OCI-M2 (cell line): Measurements from ENCODE around the gene SNTG2.

Source experiments
- DNase-seq: peaks from one replicate; lab custom pipeline; 2025; ENCODE audit not compliant: unreplicated experiment; lab: John Stamatoyannopoulos, UW

The SNTG2 gene

GRCh38 chr2:1047485-1047884, 96.8 kb downstream of the SNTG2 start:
- DNase-seq = no peak

GRCh38 chr2:1049691-1050090, 99.0 kb downstream of the SNTG2 start:
- DNase-seq = no peak

GRCh38 chr2:1051075-1051474, 100.4 kb downstream of the SNTG2 start:
- no peak for DNase-seq

GRCh38 chr2:1052771-1053191, 102.1 kb downstream of the SNTG2 start:
- DNase-seq = no peak

GRCh38 chr2:1053786-1054185, 103.1 kb downstream of the SNTG2 start:
- no peak for DNase-seq

- no peak for DNase-seq
Observed at GRCh38 chr2:1054399-1054798, 103.8 kb downstream of the SNTG2 start.

GRCh38 chr2:1055014-1055595, 104.5 kb downstream of the SNTG2 start:
- no peak for DNase-seq

GRCh38 chr2:1060372-1060771, 109.7 kb downstream of the SNTG2 start:
- no peak for DNase-seq

- DNase-seq = no peak
Observed at GRCh38 chr2:1060987-1061386, 110.3 kb downstream of the SNTG2 start.

- no peak for DNase-seq
Observed at GRCh38 chr2:1068241-1068640, 117.6 kb downstream of the SNTG2 start.

GRCh38 chr2:1068822-1069221, 118.2 kb downstream of the SNTG2 start:
- DNase-seq = no peak

- DNase-seq = no peak
Observed at GRCh38 chr2:1069847-1070246, 119.2 kb downstream of the SNTG2 start.

GRCh38 chr2:1070601-1071000, 120.0 kb downstream of the SNTG2 start:
- no peak for DNase-seq

GRCh38 chr2:1071650-1072049, 121.0 kb downstream of the SNTG2 start:
- no peak for DNase-seq

- DNase-seq = no peak
Observed at GRCh38 chr2:1072250-1072649, 121.6 kb downstream of the SNTG2 start.

- no peak for DNase-seq
Observed at GRCh38 chr2:1077911-1078310, 127.3 kb downstream of the SNTG2 start.

GRCh38 chr2:1078326-1078725, 127.7 kb downstream of the SNTG2 start:
- DNase-seq = no peak

- DNase-seq = no peak
Observed at GRCh38 chr2:1079873-1080799, 129.5 kb downstream of the SNTG2 start.

- DNase-seq = no peak
Observed at GRCh38 chr2:1081451-1082225, 131.0 kb downstream of the SNTG2 start.

GRCh38 chr2:1082456-1083205, 132.0 kb downstream of the SNTG2 start:
- DNase-seq = no peak
